ENCODE results near the gene GPHN.
"Not testable (repeated sequence)": the region's sequence is repeated elsewhere in the genome, so short reads cannot be mapped to it uniquely, and the experiment has no call there.

GRCh38 chr14:66731298-66731697 is 223.4 kb downstream of the GPHN start:
- not testable (repeated sequence) for TF ChIP-seq POLR2AphosphoS5, CTCF, POLR2A (IDR thresholded peaks at IDR 0.05)

Data from upper lobe of left lung (tissue), 4 donors.